GM21360 (cell line): ENCODE measurements around the gene PDIA2.
"Not testable (repeated sequence)": the region's sequence is repeated elsewhere in the genome, so short reads cannot be mapped to it uniquely, and the experiment has no call there.

Experiments used
- ATAC-seq: cut with Tn5 transposase; IDR thresholded peaks from one replicate; pipeline ENCODE4 v1.9.1; 2021; ENCODE audit warnings: mild to moderate bottlenecking, moderate library complexity; ENCODE audit not compliant: unreplicated experiment

Gene PDIA2

GRCh38 chr16:263182-263774 is 19.7 kb upstream of the PDIA2 start:
- no peak for ATAC-seq

GRCh38 chr16:263944-264343 is 19.0 kb upstream of the PDIA2 start:
- no peak for ATAC-seq

GRCh38 chr16:264440-264951 is 18.5 kb upstream of the PDIA2 start:
- no peak for ATAC-seq

GRCh38 chr16:265002-265529 is 17.9 kb upstream of the PDIA2 start:
- no peak for ATAC-seq

GRCh38 chr16:265711-266110 is 17.3 kb upstream of the PDIA2 start:
- ATAC-seq, result no peak

DNA sequence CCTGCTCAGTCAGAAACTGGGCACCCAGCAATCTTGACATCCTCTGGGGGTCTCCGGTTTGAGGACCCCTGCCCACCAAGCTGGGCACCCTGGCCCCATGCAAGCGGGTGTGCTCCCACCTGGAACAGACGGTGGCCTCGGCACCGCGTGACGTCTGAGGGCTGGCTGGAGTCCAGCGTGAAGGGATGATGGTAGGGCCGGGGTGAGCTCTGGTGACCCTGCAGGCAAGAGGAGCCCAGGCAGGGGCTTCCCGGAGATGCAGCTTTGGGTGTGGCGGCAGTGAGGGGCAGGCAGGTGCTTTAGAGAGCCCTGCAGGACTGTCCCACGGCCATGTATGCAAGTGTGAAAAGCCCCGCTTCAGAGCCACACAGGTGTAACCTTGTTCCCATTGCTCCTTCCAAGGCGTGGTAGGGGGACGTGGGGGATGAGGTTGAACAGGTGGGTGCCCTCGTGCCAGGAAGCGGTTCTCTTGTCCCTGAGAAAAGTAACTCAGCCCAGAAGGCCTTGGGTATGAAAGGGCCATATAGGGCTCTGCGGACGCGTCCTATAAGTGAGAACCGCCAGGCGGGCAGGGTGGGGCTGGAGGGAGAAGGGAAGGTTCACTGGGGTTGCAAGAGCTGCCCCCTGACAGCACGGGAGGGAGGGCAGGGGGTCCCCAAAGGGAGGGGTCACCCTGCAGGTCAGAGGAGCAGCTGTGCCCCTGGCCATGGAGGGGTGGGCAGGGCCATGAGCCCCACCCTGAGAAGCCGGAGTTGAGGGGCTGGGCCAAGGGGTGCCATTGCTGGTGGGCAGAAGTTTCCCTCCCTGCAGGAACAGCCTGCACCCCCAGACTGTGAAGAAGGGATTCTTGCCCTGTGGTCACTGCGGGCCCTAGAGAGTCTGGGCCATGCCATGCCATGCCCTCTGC is 16.5 kb upstream of the PDIA2 start:
- no peak for ATAC-seq

- ATAC-seq, result not testable (repeated sequence)
These were observed 15.4 kb upstream of the PDIA2 start for GRCh38 chr16:267562-267961.

GRCh38 chr16:268141-269053 is 14.6 kb upstream of the PDIA2 start:
- no peak for ATAC-seq

DNA sequence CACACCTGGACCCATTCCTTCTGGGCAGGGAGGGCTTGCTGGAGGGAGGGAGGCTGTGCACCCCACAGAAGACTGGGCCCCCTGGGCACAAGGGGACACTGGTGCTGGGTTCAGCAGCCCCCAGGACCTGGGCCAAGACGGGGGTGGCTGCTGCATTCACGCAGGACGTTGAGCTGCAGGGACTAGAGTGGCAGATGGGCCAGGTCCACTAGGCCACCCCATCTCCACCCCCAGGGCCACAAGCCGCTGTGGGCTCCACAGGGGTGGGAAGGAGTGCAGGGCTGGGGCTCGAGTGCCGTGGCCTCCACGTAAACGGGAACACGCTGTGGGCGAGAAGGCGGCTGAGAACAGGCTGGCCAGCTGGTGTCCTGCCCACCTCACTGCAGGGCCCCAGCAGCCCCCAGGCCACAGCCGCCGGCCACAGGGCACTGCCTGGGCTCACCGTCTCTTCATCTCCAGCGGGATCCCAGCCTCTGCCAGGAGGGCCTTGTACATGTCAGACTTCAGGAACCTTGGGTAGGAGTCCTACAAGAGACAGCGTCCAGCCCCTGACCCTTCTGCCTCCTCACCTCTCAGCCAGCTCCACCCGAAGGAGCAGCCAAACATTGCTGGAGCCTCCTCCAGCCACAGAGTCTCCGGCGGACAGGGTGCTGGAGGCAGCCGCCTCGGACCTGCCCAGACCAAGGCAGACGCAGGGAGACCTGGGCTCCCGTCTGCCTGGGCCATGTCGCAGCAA is 13.7 kb upstream of the PDIA2 start:
- ATAC-seq, result no peak

GRCh38 chr16:270381-271255 is 12.3 kb upstream of the PDIA2 start:
- no peak for ATAC-seq

DNA sequence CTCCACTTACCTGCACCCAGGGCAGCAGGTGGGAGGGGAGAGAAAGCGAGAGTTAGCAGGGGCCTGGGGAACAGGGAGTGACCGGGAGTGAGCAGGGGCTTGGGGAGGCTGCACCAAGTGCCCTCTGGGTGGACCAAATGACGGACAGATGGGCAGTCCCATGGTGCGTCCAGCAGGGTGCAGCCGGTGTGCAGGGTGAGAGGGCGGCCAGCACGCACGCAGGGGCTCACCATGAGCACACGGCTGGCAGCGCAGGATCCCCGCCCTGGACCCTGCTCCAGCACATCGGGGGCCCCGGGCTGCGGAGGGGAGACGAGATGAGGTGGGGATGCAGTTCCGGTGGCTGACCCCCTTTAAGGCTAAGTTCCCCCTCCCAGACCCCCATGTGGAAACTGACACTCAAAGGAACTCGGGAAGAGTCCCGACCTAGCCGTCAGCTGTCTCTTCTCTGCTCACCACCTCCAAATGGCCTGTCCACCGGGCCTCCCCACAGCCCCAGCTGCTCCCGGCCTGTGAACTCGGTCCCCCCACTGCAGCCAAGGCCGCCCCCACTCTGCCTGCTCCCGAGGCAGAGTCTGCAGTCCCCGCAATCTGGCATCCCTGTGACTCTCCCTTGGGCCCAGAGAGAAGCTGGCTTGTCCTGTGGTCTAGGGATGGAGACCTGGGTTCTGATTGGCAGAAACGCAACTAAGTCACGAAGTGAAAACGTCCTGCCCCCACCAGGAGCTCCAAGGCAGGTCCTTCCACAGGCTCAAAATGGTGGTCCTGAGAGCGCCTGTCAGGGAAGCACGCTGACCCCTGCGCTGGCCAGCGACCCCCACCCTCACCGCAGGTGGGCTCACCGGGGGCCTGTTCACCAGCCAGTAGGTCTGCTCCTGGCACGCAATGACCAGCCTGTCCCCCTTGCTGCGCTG is 10.1 kb upstream of the PDIA2 start:
- ATAC-seq, result no peak

GRCh38 chr16:273547-274421 is 9.2 kb upstream of the PDIA2 start:
- no peak for ATAC-seq

GRCh38 chr16:275041-275641 is 7.8 kb upstream of the PDIA2 start:
- no peak for ATAC-seq

GRCh38 chr16:275786-276232 is 7.2 kb upstream of the PDIA2 start, which contains the start of gene RGS11:
Gene RGS11, minus strand, starts transcription at chr16:275944. Its CDS starts 33 bp downstream, at chr16:275911.
- ATAC-seq, result no peak

- ATAC-seq, result no peak
These were observed 6.4 kb upstream of the PDIA2 start for GRCh38 chr16:276426-277077.

- no peak for ATAC-seq
These were observed 4.0 kb upstream of the PDIA2 start for GRCh38 chr16:278863-279366.
